Sigmoid colon (tissue), 7 donors: ENCODE data around the gene CLIP4. TPM values are rescaled to one million over a fixed set of nuclear protein-coding genes. Genes with fewer than 3 reads are reported as not detected.

Experiments used
- DNase-seq: peaks from one replicate; pipeline ENCODE4 v3.0.0-alpha.2; 2019
- H3K27ac ChIP-seq, 4 donors: fragments of 200-600 bp; sonication (generic); one replicate each; pipeline ENCODE4 v1.5.1; 2016 to 2019; ENCODE audit warnings: mild to moderate bottlenecking in 1 of 4
- H3K27me3 ChIP-seq, 3 donors: fragments of 200-600 bp; sonication (generic); one replicate each; pipeline ENCODE4 v1.5.1; 2019; ENCODE audit warnings: mild to moderate bottlenecking in 1 of 3
- H3K36me3 ChIP-seq, 4 donors: fragments of 200-600 bp; sonication (generic); one replicate each; pipeline ENCODE4 v1.5.1; 2016 to 2019
- H3K4me1 ChIP-seq, 4 donors: fragments of 200-600 bp; sonication (generic); one replicate each; pipeline ENCODE4 v1.5.1; 2017 to 2019
- H3K4me3 ChIP-seq, 4 donors: fragments of 200-600 bp; sonication (generic); one replicate each; pipeline ENCODE4 v1.5.1; 2017 to 2019; ENCODE audit warnings: mild to moderate bottlenecking in 2 of 4, moderate library complexity in 1 of 4
- H3K9me3 ChIP-seq, 4 donors: fragments of 200-600 bp in 3 of 4; sonication (generic) in 3 of 4; one replicate each; pipeline versions ENCODE4 v1.5.1 to v1.6.1; 2013 to 2019
- CTCF ChIP-seq, 4 experiments: fragments of 450-650 bp in 3 of 4; fragments of 200-600 bp in 1 of 4; IDR thresholded peaks; one replicate each; pipeline ENCODE4 v1.5.1; 2016 to 2019; ENCODE audit warnings: antibody characterized with exemption in 4 of 4, mild to moderate bottlenecking in 3 of 4, moderate library complexity in 2 of 4
- EP300 ChIP-seq, 4 donors: sonication (generic); formaldehyde crosslinking; IDR thresholded peaks; one replicate each; pipeline ENCODE4 v1.6.1; 2017; ENCODE audit warnings: antibody characterized with exemption in 4 of 4
- POLR2A ChIP-seq, 2 donors: fragments of 450-650 bp; IDR thresholded peaks; one replicate each; pipeline ENCODE4 v1.6.1; 2016; ENCODE audit warnings: antibody characterized with exemption in 2 of 2, mild to moderate bottlenecking in 2 of 2, moderate library complexity in 2 of 2
- POLR2AphosphoS5 ChIP-seq, 4 donors: sonication (generic); formaldehyde crosslinking; IDR thresholded peaks; one replicate each; pipeline ENCODE4 v1.6.1; 2017; ENCODE audit warnings: antibody characterized with exemption in 4 of 4
- WGBS, 2 donors: extraction: QIAGEN DNeasy Blood & Tissue Kit; methylation state at CpG; one replicate each; pipeline ENCODE4 v1.1.7; 2013; 5-methylcytosine and 5-hydroxymethylcytosine counted together
- intact Hi-C: fragments of 100-400 bp; cut with DNase I; formaldehyde crosslinking; loops from one replicate; pipeline ENCODE4 v1.15.1; 2023
- polyA plus RNA-seq, 3 donors: library from polyadenylated mRNA; stranded (reverse); fragments of 200-250 nt; gene quantifications; one replicate each; pipeline ENCODE4 v1.2.3, GENCODE V29; 2013
- total RNA-seq, 4 donors: library from RNA; depleted of rRNA; stranded (reverse); fragments of >200 nt; gene quantifications; one replicate each; pipeline ENCODE4 v1.1.0, GENCODE V29; 2016
- donor health status: healthy with polysubstance abuse.
- donor health status: Bipolar disorder and iron deficiency.
- donor health status: healthy.

The CLIP4 gene
- total and polyA plus RNA-seq, 7 donors, result 1.8 to 94.6 (median 68.5) TPM

- intact Hi-C loops, result no loop called here
- WGBS, 2 donors, result 81 to 86% methylated on average over 12 of the region's 12 CpGs
- no peak overlapping the region for H3K4me3 ChIP-seq
- H3K4me1 ChIP-seq, result peaks cover 0 to 9% (median 6%) of the 10 kb centered on the region in 4 donors
- H3K36me3 ChIP-seq, result no peaks in the 10 kb centered on the region
- H3K9me3 ChIP-seq, result no peaks in the 10 kb centered on the region
- H3K27me3 ChIP-seq, result no peaks in the 10 kb centered on the region
- no peak for TF ChIP-seq EP300 (IDR thresholded peaks at IDR 0.05)
- TF ChIP-seq CTCF (IDR thresholded peaks at IDR 0.05), result no peak
- no peak for TF ChIP-seq POLR2A (IDR thresholded peaks at IDR 0.05)
- no peak for TF ChIP-seq POLR2AphosphoS5 (IDR thresholded peaks at IDR 0.05)
- DNase-seq, result no peak
- H3K27ac ChIP-seq, result no peak overlapping the region
These were observed 44.7 kb upstream of the CLIP4 start for GRCh38 chr2:29070526-29070925.

- Histone ChIP-seq H3K27me3 (no peaks in the 10 kb centered on the region), H3K4me3 (no peak overlapping the region), H3K9me3 (no peaks in the 10 kb centered on the region), H3K4me1 (peaks cover 0 to 8% (median 3%) of the 10 kb centered on the region in 4 donors), H3K36me3 (no peaks in the 10 kb centered on the region), H3K27ac (no peak overlapping the region)
- intact Hi-C loops, result no loop called here
- 79 to 88% methylated on average over 19 of the region's 19 CpGs for WGBS, 2 donors
- no peak for TF ChIP-seq CTCF (IDR thresholded peaks at IDR 0.05)
- no peak for TF ChIP-seq POLR2AphosphoS5 (IDR thresholded peaks at IDR 0.05)
- TF ChIP-seq POLR2A (IDR thresholded peaks at IDR 0.05), result no peak
- TF ChIP-seq EP300 (IDR thresholded peaks at IDR 0.05), result no peak
- no peak for DNase-seq
These were observed 43.9 kb upstream of the CLIP4 start for GRCh38 chr2:29071032-29071975.

GRCh38 chr2:29072251-29072650 lies 43.0 kb upstream of the CLIP4 start:
- H3K4me1 ChIP-seq, result peaks cover 0 to 14% (median 4%) of the 10 kb centered on the region in 4 donors
- no peak for TF ChIP-seq POLR2A (IDR thresholded peaks at IDR 0.05)
- no peak for TF ChIP-seq EP300 (IDR thresholded peaks at IDR 0.05)
- TF ChIP-seq POLR2AphosphoS5 (IDR thresholded peaks at IDR 0.05), result no peak
- no peak for TF ChIP-seq CTCF (IDR thresholded peaks at IDR 0.05)
- H3K27ac ChIP-seq, result no peak overlapping the region
- H3K27me3 ChIP-seq, result no peaks in the 10 kb centered on the region
- WGBS, 2 donors, result 85 to 88% methylated on average over 8 of the region's 8 CpGs
- intact Hi-C loops, result no loop called here
- no peaks in the 10 kb centered on the region for H3K36me3 ChIP-seq
- H3K4me3 ChIP-seq, result no peak overlapping the region
- no peak for DNase-seq
- no peaks in the 10 kb centered on the region for H3K9me3 ChIP-seq

- 71 to 88% methylated on average over 12 of the region's 12 CpGs for WGBS, 2 donors
- Histone ChIP-seq H3K9me3 (no peaks in the 10 kb centered on the region), H3K27ac (no peak overlapping the region), H3K4me1 (peaks cover 0 to 14% (median 4%) of the 10 kb centered on the region in 4 donors), H3K36me3 (no peaks in the 10 kb centered on the region), H3K4me3 (no peak overlapping the region), H3K27me3 (no peaks in the 10 kb centered on the region)
- intact Hi-C loops, result no loop called here
- no peak for DNase-seq
- TF ChIP-seq POLR2A (IDR thresholded peaks at IDR 0.05) (no peak), CTCF (IDR thresholded peaks at IDR 0.05) (no peak), POLR2AphosphoS5 (IDR thresholded peaks at IDR 0.05) (no peak), EP300 (IDR thresholded peaks at IDR 0.05) (no peak)
These were observed 42.1 kb upstream of the CLIP4 start for GRCh38 chr2:29072971-29073725.
